ENCODE data around the gene SLC39A12.
"Not testable (repeated sequence)": the region's sequence is repeated elsewhere in the genome, so short reads cannot be mapped to it uniquely, and the experiment has no call there.

The SLC39A12 gene

DNA sequence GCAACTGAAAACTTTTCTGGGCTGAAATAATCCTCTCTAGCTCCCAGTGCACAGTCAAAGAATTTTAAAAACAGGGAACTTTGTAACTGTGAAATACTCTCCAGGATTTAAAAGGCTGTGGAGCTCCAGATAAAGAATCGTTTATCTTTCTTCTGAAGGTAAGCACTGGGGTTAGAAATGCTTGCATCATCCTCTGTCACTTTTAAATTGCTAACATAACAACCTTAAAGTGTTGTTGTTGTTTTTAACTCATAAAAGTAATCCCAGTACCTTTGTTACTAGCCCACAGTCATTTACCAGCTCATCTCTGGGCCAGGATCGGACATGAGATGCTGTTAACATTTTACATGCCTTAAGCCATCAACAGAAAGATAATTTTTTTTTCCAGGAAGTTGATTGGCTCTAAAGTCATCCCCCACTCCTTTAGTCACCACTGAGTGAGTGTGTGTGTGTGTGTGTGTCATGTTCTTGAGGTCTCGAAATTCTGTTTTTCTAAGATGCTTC, at the start of gene SLC39A12:
Gene SLC39A12, plus strand, starts transcription at position 51 of the 504 bp plus-strand sequence. CDS start 1,359 bp downstream, outside the sequence.
- no peak for DNase-seq (ENCODE audit: low spot score)

DNA sequence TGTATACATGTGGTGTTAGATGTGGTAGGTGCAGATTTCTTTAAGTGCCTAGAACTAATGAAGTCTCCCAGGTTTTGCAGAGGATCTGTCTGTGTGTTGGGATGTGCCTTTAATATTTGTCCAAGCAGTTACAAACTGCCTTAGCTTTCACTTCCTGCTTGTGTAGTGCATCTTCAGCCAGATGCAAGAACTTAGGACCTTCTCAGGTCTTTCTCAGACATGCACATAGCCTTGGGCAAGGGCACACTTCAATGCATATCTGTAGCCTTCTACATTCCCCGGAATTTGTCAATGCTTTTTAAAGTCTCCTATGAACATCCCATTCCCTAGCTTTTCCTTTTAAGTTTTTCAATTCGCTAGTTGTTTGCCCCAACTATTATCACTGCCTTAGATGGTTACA, 47.2 kb upstream of the SLC39A12 start:
- no peak for DNase-seq (ENCODE audit: low spot score)

DNA sequence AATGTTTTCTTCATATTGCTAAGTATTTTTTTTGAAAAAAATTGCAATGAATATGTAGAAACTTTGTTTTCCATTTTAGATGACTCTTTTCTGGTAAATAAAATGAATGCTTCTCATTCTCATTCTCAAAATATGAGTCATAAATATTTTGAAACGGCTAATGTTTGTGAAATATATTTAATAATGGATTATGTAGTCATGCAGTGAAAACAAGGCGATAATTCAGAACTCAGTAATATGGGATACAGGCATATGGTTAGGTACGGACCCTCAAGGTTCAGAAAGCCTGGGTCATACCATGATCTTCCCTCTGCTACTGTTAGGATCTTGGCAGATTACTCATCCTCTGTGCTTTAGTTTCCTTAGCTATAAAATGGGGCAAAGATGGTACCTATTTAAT, 46.2 kb upstream of the SLC39A12 start:
- no peak for DNase-seq (ENCODE audit: low spot score)

DNA sequence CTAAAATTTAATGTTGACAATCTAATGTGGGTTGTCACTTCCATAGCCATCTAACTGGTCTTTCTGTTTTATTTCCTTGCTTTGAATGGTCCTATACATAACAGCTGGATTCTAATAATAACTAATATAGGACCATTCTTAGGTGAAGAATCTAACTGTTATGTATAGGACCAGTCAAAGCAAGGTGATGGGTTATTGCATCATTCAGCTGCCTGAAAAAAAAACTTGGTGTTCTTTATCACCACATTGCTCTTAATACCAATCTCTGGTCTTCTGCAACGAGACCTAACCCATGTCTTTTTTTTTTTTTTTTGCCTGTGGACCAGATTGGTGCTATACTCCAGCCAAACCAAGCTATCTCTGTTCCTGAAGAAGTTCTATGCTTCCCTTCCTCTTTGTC, 45.7 kb upstream of the SLC39A12 start:
- no peak for DNase-seq (ENCODE audit: low spot score)

DNA sequence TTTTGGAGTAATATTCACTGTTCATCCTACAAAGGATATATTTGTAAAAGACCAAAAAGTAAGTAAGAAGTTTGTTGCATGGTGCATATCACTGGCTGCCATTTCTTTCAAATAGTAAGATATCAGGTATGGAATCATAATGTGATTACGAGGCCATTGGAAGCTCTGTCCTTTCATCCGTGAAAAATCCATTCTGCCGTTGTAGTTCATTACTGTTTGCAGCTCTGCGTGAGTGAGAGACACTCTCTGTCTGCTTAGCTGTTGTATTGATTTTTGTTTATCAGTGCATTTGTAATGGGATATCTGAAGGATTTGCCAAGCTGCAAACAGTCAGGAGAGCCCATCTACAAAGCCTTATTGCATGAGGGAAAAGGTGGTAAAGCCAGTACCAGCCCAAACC, 44.1 kb upstream of the SLC39A12 start:
- DNase-seq (ENCODE audit: low spot score) = no peak

DNA sequence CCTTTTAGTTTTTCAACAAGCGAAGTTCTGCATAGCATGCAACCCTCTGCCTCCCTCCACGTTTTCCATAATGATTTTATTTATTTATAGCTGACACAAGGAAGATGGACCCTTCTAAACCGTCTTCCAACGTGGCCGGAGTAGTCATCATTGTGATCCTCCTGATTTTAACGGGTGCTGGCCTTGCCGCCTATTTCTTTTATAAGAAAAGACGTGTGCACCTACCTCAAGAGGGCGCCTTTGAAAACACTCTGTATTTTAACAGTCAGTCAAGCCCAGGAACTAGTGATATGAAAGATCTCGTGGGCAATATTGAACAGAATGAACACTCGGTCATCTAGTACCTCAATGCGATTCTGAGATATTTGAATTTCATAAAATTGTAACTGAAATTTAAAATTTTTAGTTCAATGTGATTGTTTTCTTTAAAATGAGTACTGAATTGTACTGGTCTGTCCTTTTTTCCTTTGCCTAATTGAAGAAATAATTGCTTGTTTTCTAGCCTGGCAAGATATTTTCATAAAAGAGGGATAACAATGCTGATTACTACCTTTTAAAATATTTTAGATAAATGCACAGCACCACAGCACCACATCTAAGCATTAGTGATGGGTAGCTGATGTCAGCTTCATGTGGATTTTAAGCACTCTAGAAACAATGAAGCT, 41.5 kb upstream of the SLC39A12 start:
- DNase-seq (ENCODE audit: low spot score) = peak; percentile 49

DNA sequence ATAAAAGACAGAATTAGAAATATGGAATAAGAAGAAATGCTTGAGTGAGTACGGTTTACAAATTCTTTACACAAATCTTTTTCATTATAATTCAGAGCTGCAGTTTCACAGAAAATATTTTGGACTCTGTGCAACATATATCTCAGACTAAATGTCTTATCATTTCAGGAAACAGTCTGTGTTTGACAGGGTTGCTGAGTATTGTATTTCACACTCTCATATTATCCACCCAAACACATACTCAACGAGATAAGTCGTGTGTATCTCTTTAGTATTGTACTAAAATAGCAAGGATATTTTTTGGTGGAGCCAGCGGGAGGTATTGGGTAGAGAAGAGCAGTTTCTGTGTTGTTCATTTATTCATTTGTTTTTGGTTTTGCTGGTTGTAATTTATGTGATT, 39.0 kb upstream of the SLC39A12 start:
- DNase-seq (ENCODE audit: low spot score) = no peak

DNA sequence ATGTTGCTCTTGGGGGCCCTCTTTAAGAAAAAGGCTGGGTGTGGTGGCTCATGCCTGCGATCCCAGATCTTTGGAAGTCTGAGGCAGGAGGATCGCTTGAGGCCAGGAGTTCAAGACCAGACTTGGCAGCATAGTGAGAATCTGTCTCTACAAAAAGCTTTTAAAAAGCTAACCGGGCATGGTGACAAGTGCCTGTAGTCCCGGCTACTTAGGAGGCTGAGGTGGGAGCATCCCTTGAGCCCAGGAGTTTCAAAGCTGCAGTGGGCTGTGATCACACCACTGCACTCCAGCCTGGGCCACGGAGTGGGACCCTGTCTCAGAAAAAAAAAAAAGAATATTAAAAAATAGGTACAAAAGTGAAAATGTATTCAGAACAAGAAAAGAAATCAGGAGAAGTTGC, 38.1 kb upstream of the SLC39A12 start:
- no peak for DNase-seq (ENCODE audit: low spot score)

DNA sequence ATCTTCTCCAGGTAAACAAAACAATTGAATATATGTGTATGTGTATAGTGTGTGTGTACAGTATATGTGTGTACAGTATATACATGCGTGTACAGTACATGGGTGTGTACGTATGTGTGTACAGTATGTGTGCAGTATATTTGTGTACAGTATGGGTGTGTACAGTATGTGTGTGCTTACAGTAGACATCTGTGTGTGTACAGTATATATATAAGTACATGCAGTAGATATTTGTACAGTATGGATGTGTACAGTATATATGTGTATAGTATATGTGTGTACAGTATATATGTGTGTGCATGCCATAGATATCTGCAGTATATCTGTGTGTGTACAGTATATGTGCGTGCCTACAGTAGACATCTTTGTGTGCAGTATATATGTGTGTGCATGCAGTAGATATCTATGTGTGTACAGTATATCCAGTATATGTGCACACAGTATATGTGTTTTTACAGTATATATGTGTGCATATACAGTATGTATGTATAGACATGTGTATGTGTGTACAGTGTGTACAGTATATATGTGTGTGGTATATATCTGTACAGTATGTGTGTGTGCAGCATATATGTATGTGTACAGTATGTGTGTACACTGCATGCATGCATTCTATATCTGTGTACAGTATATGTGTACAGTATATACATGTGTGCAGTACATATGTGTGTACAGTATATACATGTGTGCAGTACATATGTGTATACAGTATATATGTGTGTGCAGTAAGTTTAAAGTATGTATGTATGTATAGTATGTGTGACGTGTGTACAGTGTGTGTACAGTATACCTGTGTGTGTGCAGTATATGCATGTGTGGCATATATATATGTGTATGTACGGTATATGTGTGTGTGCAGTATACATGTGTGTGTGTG, 37.3 kb upstream of the SLC39A12 start:
- DNase-seq (ENCODE audit: low spot score) = no peak

DNA sequence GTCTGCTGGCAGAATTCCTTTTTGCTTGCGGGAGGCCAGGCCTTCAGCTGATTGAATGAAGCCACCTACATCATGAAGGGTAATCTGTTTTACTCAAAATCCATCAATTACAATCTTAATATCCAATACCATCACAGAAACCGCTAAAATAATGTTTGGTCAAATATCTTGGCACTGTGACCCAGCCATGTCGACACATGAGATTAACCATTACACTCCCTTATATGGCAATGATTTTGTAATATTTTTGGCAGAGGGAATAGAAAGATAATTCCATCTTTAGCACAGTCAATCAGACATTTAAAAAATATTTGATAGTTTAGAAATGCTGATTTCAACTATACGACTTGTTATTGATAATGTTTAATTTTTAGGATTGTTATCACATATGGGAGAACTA, 36.5 kb upstream of the SLC39A12 start:
- no peak for DNase-seq (ENCODE audit: low spot score)

DNA sequence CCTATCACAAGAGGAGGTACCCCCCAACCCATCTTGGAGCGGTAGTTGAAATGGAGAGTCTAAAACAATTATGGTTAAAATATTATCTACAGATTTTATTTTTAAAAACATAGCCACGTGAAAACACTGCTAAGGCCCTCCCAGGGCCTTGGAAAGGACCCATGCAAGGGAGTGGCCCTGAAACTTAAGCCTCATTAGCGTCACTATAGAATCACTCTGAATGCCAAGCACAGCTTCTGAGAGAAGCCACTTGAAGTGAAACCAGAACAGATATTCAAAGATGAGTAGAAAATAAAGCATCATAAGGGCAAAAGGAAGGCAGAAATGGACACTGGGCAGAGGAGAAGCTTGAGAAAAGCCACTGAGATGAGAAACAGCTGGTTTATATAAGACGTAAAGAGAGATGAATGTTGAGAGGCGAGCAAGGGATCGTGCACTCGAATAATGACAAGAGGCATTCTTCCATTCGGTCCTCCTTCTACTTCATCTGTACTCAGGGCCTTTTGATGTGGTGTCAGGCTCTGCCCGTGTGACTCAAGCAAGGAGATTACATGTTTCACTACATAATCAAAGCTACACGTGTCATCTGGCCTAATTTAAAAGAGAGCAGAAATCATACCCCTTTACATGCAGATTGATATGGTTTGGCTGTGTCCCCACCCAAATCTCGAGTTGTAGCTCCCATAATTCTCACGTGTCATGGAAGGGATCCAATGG, 33.4 kb upstream of the SLC39A12 start:
- no peak for DNase-seq (ENCODE audit: low spot score)

DNA sequence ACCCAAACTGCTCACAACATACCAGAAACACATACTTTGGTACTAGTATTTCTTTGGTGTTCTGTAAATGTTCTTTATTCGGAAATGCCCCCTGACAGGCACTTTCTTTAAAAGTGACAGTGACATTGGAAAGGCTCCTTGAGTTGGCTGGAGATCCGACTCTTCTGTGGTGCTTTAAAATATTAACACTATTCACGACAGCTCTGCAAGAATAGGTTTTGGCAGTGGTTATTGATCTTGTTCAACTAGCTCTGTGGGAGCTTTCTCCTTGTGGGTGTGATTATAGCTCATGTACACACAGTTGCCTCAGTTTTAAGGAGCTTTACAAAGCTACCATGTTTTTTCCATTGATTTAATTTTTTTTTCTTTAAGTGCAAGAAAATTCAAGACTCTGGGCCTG, 30.3 kb upstream of the SLC39A12 start:
- DNase-seq (ENCODE audit: low spot score) = no peak

DNA sequence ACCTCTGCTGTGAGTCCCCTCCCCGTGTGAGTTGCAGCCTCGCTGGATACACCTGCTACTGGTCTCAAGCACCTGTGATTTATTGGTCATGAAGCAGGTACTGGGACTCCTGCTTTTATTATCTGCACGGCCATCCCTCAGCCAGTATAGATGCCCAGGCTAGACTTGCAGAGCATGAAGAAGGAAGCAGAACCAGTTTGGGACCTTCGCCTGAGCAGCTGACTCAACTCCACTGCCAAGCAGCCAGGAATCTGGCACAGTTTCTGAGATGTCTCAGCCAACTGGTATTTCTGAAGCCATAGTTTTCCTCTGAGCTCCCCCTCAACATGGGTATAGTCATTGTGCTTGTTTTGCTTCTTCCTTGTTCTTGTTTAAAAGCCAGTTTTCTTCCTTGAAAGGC, 28.0 kb upstream of the SLC39A12 start:
- DNase-seq (ENCODE audit: low spot score) = peak; percentile 45

DNA sequence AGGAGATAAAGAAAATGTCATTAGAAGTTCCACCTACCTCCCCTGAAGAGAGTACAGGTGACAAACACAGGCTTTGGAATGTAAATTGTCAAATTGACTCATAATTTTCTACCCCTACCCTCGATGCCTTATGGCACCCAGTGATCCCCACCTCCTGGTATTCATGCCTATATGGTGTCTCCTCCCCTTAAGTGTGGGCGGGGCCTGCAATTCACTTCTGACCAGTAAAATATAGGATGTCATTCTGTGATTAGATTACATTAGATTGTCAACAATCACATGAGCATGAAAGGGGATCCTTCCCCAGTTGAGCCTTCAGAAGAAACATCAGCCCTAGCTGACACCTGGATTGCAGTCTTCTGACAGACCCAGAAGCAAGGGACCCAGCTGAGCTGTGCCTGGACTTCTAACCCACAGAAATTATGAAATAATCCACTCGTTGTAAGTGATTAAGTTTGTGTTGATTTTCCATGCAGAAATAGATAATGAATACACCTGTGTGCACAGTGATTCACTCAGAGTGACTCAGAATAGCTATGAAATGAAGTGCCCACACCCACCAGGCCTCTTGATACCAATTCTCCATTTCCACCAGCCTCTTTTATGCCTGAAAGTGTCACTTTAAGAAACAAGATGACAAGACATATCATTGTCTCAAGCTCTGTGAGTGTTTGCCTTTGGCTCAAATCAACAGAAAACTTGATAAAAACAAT, 8.5 kb upstream of the SLC39A12 start:
- DNase-seq (ENCODE audit: low spot score) = no peak

DNA sequence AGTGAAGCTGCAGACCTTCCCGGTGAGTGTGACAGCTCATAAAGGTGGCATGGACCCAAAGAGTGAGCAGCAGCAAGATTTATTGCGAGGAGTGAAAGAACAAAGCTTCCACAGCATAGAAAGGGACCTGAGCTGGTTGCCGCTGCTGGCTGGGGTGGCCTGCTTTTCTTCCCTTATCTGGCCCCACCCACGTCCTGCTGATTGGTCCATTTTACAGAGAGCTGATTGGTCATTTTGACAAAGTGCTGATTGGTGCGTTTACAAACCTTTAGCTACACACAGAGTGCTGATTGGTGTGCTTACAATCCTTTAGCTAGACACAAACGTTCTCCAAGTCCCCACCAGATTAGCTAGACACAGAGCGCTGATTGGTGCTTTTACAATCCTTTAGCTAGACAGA, 1.4 kb upstream of the SLC39A12 start:
- DNase-seq (ENCODE audit: low spot score) = not testable (repeated sequence)

DNA sequence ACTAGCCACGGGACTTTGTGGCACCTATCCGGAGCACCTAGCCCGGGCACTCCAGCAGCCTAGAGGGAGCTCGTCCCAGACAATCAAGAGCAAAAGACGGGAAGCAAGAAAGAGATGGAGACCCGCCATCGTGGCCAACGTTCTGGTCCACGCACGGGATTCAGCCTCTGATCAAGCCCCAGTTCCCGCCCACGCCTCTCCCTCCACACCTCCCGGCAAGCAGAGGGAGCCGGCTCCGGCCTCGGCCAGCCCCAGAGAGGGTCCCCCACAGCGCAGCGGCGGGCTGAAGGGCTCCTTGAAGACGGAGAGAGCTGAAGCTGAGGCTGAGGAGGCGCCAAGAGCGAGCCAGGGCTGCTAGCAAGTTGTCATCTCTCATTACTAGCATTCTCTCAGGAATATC, 992 bp upstream of the SLC39A12 start:
- DNase-seq (ENCODE audit: low spot score) = no peak

DNA sequence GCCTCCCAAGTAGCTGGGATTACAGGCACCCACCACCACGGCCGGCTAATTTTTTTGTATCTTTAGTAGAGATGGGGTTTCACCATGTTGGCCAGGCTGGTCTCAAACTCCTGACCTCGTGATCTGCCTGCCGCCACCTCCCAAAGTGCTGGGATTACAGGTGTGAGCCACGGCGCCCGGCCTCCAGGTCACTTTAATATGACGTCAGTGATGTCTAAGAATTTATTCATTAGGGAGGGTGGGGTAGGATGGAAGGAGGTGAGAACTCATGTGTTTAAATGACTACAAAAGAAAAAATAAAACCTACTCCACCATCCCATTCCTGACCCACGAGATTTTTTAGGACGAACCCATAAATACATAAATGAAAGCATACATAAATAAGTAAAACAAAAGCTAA, 2.7 kb downstream of the SLC39A12 start:
- DNase-seq (ENCODE audit: low spot score) = not testable (repeated sequence)

DNA sequence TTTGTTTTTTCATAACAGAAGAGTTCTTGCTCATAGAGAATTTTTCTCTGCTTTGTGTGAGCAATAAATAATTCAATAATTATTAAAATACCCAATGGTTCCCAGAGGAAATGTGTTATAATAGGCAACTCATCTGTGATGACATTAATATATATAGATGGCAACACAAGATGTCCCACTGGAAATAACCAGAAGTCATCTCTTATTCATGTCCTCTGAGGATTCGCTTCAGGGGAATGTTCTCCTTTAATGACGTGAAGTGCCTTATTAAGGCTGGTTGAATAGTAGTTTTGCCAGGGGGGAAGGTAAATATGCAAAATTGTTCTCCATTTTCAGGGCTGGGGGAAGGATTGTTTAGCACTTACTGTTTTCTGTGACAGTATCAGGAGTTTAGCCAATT, 3.1 kb downstream of the SLC39A12 start:
- no peak for DNase-seq (ENCODE audit: low spot score)

DNA sequence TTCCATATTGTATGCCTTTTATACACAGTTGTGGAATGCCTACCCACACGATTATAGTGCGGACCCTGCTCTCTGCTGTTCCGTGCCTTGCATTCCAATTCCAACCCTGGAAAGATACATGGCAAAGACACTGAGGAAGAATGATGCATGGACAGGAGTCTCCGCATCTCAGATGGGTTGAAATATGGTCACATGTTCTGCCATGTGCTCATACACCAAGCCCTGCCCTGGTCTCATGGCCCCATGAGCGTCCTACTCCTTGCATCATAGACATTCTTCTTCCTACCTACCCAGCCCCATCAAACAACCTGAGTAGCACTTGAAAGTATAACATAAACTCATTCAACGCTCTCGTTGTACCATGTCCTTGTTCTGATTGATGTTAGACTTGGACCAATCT, 6.3 kb downstream of the SLC39A12 start:
- DNase-seq (ENCODE audit: low spot score) = no peak

DNA sequence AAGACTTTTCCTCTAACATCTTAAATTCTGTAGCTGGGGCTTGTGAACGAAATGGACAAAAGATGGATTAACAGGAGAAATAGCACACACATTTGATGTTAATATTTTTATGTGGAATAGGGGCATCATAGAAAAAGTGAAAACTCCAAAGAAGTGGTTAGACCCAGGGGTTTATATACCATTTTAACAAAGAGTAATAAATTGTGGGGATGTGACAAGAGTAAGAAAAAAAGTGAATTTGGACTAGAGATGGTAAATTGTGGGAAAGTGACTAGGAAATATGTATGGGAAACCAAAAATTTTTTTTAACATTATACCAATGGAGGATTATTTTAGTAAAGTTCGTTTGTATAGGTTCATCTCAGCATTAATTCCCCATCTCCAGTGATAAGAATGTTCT, 8.2 kb downstream of the SLC39A12 start:
- DNase-seq (ENCODE audit: low spot score) = no peak

DNA sequence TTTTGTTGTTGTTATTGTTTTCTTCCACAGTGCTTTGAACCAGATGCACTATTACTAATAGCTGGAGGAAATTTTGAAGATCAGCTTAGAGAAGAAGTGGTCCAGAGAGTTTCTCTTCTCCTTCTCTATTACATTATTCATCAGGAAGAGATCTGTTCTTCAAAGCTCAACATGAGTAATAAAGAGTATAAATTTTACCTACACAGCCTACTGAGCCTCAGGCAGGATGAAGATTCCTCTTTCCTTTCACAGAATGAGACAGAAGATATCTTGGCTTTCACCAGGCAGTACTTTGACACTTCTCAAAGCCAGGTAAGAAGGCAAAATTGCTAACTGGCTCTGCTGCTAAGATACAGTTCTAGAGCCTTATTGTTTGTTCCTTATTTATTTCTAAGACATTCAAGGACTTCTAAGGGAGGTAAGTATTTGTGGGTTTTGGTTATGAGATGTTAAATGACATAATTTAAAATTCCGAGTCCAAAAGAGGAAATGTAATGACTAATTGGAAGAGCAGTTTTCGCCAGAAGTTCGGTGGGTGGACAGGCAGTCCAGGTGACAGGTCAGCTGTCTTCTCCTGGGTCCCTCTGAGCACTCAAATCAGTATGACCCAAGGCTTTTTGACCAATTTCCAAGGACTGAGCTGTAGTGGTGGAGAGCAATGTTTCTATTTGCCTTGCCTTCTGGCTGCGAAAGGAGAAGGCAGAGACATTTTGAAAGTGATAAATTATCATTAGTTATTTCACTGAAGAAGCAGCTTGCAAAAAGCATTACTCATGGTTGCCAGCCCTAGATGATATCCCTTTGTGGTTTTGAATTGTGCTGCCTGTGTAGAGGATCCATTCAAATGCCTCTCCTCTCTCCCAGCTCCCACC, 10.1 kb downstream of the SLC39A12 start:
- DNase-seq (ENCODE audit: low spot score) = peak; percentile 23

All from Ammon's horn (tissue), 1 donor.